GM19468 (cell line): ENCODE measurements around the gene SRSF12.
"Not testable (repeated sequence)": the region's sequence is repeated elsewhere in the genome, so short reads cannot be mapped to it uniquely, and the experiment has no call there.

Experiments
- ATAC-seq: cut with Tn5 transposase; IDR thresholded peaks from one replicate; pipeline ENCODE4 v1.9.1; 2021; ENCODE audit warnings: mild to moderate bottlenecking, moderate library complexity, moderate number of reproducible peaks; ENCODE audit not compliant: unreplicated experiment; ENCODE audit errors: extremely low read depth

SRSF12 gene

GRCh38 chr6:89132057-89132456 is 14.2 kb upstream of the SRSF12 start:
- no peak for ATAC-seq

DNA sequence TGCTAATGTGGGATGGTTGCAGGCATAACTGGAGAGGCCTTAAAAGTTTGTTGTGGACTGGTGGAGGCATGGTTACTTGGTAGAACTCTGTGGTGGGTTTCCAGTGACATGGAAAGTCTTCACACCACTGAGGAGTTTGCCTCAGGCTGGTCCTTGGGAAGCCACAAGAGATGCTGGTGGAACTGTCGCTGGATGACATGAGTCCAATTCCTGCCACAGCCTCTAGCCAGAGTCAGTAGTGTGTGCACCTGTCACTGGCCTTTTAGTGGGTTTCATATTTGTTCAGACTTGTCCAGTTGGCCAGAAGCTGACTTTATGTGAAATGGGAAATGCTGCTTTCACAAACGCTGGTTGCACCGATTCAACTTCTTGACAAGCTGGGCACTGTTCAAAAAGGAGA is 13.7 kb upstream of the SRSF12 start:
- ATAC-seq = no peak

DNA sequence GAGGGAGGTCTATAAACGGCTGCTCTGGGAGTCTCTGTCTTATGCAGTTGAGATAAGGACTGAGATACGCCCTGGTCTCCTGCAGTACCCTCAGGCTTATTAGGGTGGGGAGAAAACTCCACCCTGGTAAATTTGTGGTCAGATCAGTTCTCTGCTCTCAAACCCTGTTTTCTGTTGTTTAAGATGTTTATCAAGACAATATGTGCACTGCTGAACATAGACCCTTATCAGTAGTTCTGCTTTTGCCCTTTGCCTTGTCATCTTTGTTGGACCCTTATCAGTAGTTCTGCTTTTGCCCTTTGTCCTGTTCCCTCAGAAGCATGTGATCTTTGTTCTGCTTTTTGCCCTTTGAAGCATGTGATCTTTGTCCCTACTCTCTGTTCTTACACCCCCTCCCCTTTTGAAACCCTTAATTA is 10.4 kb upstream of the SRSF12 start:
- ATAC-seq = not testable (repeated sequence)

DNA sequence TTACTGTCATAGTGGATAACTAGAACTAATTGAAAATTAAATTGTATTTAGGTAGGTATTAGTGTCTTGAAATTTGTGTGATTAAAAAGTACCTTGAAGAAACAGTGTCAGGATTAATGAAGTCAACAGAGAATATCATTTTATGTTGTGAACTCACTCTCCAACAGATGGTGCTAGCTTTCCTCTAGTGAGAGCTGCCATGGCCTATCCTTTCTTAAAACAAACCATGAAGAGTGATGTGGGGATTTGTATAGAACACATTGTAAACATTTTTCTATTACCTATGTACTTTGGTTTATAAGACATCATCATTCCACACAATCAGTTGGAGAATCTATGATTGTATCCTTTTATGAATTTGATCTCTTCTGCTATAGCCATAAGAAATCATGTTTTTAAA is 4.8 kb upstream of the SRSF12 start:
- no peak for ATAC-seq

- ATAC-seq = no peak
Observed at GRCh38 chr6:89121934-89122333, 4.1 kb upstream of the SRSF12 start.

GRCh38 chr6:89120371-89120770 is 2.5 kb upstream of the SRSF12 start:
- no peak for ATAC-seq

- ATAC-seq = no peak
Observed at GRCh38 chr6:89118931-89119330, 1.1 kb upstream of the SRSF12 start.

DNA sequence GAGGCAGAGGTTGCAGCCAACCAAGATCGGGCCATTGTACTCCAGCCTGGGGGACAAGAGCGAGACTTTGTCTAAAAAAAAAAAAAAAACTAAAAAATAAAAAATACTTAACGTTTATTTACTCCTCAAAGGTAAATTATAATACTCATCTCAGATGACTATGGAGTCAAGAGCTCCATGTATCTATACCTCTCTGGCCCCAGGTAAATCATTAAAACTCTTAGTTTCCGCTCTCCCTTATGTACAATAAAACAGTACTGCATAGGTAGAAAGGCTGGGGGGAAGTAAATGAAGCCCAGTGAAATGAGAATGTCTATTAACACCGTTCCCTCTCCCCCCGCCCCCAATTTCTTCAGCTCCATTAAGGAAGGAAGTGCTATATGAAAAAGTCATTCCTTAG is 1.2 kb downstream of the SRSF12 start:
- no peak for ATAC-seq

GRCh38 chr6:89111933-89112332 is 5.9 kb downstream of the SRSF12 start:
- ATAC-seq = no peak

DNA sequence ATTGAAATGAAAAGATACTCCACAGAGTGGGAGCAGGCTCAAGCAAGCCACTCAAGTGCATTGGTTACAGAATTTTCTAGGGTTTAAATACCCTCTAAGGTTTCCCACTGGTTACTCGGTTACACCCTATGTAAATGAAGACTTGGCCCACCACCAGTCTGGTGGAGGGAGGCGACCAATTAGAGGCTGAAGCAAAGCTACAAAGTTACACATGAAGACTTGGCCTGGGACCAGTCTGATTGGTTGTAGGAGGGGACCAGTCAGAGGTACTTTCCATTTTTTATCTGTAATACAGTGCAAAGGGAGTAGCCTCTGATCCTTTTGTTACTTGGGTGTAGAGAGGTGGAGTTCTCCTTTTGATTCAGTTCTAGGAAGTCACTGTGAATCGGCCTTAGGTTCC is 7.6 kb downstream of the SRSF12 start:
- ATAC-seq = no peak

- no peak for ATAC-seq
Observed at GRCh38 chr6:89100114-89100513, 17.8 kb downstream of the SRSF12 start.

DNA sequence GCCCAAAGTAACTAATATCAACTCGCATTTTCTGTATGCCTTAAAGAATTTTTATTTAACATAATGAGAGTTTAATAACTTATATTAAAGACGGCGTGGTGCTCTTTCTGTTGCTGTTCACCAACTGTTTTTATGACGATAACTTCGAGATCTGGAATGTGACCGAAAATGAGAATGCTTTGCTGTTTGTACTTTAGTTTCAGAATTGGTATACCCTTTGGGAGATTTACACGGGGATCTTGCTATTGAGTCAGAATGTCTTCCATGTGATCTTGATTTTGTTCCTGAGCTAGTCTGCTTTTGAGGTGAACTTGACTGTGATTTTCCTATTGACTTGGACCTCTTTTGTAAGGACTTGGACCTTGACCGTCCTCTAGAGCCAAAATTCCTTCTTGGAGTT is 19.4 kb downstream of the SRSF12 start:
- no peak for ATAC-seq

GRCh38 chr6:89087881-89088280 is 30.0 kb downstream of the SRSF12 start:
- ATAC-seq = no peak

GRCh38 chr6:89085409-89086205 is 32.3 kb downstream of the SRSF12 start:
- no peak for ATAC-seq

GRCh38 chr6:89084954-89085353 is 32.9 kb downstream of the SRSF12 start:
- ATAC-seq = no peak

DNA sequence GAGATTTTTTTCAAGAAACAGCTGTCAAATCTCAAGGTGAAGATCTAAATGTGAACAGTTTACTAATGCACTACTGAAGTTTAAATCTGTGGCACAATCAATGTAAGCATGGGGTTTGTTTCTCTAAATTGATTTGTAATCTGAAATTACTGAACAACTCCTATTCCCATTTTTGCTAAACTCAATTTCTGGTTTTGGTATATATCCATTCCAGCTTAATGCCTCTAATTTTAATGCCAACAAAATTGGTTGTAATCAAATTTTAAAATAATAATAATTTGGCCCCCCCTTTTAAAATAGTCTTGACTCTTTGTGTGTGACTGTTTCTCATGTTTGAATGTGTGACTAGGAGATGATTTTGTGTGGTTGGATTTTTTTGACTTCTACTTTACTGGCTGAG is 33.3 kb downstream of the SRSF12 start:
- no peak for ATAC-seq

DNA sequence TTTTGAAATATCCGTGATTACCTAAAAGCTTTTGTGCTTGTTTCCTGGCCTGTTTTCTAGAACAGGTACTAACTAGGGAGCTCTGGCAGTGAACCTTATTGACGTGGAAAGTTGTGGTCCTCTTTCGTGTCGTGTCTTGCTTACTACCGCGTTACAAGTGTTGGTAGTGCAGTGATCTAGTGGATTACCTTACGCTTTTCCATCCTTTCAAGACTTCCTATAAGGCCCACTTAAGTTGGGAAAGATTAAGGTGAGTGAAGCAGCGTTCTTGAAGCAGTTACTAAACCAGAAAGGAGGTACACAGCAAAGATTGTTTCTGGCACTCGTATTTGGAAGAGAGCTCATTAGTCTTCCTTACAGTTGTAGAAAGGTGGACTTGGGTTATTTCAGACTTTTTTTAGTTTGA is 35.4 kb downstream of the SRSF12 start:
- no peak for ATAC-seq

DNA sequence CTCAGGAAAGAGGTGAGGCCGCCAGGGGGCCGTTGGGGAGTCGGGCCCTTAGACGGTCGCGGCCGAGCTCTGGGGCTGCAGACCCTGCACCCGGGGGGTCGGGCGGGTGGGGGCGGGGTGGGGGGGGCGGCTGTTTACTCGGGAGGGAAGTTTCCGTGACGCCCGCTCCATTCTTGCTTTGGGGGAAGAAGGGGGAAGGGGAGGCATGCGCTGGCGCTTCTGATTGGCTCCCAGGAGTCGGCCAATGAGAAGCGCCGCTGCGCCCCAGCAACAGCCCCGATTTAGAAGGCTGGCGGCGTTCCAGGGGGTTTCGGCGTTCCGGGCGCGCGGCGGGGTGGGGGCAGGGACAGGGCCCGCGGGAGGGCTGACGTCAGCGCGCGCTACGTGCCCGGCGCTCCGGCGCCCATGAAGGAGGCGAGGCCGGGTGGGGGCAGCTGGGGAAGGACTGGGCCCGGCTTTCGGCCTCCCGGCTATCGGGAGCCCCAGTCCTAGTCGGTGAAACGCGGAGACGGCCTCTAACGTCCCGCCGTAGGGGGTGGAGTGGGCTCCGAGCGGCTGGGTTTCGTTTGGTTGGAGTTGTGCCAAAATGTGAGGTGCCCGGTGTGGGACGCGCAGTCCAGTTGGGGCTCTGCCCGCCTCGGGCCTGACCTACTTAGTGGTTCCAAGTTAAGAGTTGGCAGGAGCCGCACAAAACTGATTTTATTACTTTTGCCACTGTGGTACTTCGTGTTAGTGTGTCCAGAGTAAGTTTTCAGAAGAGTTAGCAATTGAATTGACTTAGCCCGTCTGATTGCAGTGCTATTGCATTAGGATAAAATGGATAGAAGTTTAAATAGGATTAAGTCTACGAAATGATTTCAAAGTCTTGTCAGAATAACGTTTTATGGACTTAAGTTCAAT is 36.2 kb downstream of the SRSF12 start:
- no peak for ATAC-seq

DNA sequence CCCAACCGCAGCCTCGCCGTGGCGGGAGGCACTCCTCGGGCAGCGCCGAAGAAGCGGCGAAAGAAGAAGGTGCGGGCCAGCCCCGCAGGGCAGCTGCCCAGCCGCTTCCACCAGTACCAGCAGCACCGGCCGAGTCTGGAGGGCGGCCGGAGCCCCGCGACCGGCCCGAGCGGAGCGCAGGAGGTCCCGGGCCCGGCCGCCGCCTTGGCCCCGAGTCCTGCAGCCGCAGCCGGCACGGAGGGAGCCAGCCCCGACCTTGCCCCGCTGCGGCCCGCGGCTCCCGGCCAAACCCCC is 36.8 kb downstream of the SRSF12 start:
- ATAC-seq = no peak

- ATAC-seq = peak; percentile 80
Observed at GRCh38 chr6:89080281-89081128, 37.4 kb downstream of the SRSF12 start, which contains the start of gene PNRC1. Gene PNRC1, plus strand, starts transcription at chr6:89080751. Its CDS starts 144 bp downstream, at chr6:89080895.
